Upper lobe of left lung (tissue), 6 donors: ENCODE data around the gene RASA3. TPM values are rescaled to one million over a fixed set of nuclear protein-coding genes. Genes with fewer than 3 reads are reported as not detected.

Experiments
- ATAC-seq, 2 donors: fragments of 200-7000 bp; cut with Tn5 transposase; one replicate each; pipeline ENCODE4 v1.9.1; 2022; ENCODE audit warnings: mild to moderate bottlenecking in 2 of 2, moderate library complexity in 2 of 2; ENCODE audit not compliant: low FRiP score in 2 of 2
- DNase-seq, 2 donors: peaks; one replicate each; pipeline ENCODE4 v3.0.0-alpha.2; 2019 to 2020
- H3K27ac ChIP-seq, 4 donors: fragments of 200-600 bp; sonication (generic); one replicate each; pipeline ENCODE4 v1.5.1; 2016 to 2019
- H3K27me3 ChIP-seq, 4 donors: fragments of 200-600 bp; sonication (generic); one replicate each; pipeline ENCODE4 v1.5.1; 2017 to 2019
- H3K36me3 ChIP-seq, 4 donors: fragments of 200-600 bp; sonication (generic); one replicate each; pipeline ENCODE4 v1.5.1; 2016 to 2019
- H3K4me1 ChIP-seq, 4 donors: fragments of 200-600 bp; sonication (generic); one replicate each; pipeline ENCODE4 v1.5.1; 2018 to 2019
- H3K4me3 ChIP-seq, 4 donors: fragments of 200-600 bp; sonication (generic); one replicate each; pipeline ENCODE4 v1.5.1; 2017 to 2019; ENCODE audit warnings: mild to moderate bottlenecking in 2 of 4, moderate library complexity in 1 of 4
- H3K9me3 ChIP-seq, 4 donors: fragments of 200-600 bp; sonication (generic); one replicate each; pipeline ENCODE4 v1.5.1; 2018 to 2019
- EP300 ChIP-seq, 4 donors: sonication (generic); formaldehyde crosslinking; IDR thresholded peaks; one replicate each; pipeline ENCODE4 v1.5.1; 2017; ENCODE audit warnings: antibody characterized with exemption in 4 of 4, control low read depth in 2 of 4
- POLR2A ChIP-seq, 4 donors: fragments of 450-650 bp; IDR thresholded peaks; one replicate each; pipeline ENCODE4 v1.5.1; 2016 to 2017; ENCODE audit warnings: antibody characterized with exemption in 4 of 4, mild to moderate bottlenecking in 2 of 4
- POLR2AphosphoS5 ChIP-seq, 2 donors: sonication (generic); formaldehyde crosslinking; IDR thresholded peaks; one replicate each; pipeline ENCODE4 v1.5.1; 2017; ENCODE audit warnings: antibody characterized with exemption in 2 of 2
- WGBS, 2 donors: methylation state at CpG; one replicate each; pipeline ENCODE4 v1.1.5; 2017 to 2018; 5-methylcytosine and 5-hydroxymethylcytosine counted together
- total RNA-seq, 6 donors: library from RNA; depleted of rRNA in 4 of 6; stranded (reverse); fragments of >200 nt in 4 of 6; gene quantifications; one replicate each; pipeline versions ENCODE4 v1.1.0 to v1.2.1, GENCODE V29; 2016 to 2021
- TF ChIP-seq, protein P1 (sequence below), 6 experiments: fragments of 450-650 bp in 4 of 6; fragments of 200-600 bp in 2 of 6; sonication (generic) in 2 of 6; IDR thresholded peaks; one replicate each; pipeline ENCODE4 v1.5.1; 2016 to 2019; ENCODE audit warnings: antibody characterized with exemption in 6 of 6
- donor health status: DM: no; HTN: no; CAD: no; lungs with moderate emphysema.
- donor health status: DM: no; HTN: yes; CAD: no; lungs with severe emphysema.

The RASA3 gene
- total RNA-seq, 6 donors from 2014 or later: 11.4 to 52.4 (median 18.4) TPM

DNA sequence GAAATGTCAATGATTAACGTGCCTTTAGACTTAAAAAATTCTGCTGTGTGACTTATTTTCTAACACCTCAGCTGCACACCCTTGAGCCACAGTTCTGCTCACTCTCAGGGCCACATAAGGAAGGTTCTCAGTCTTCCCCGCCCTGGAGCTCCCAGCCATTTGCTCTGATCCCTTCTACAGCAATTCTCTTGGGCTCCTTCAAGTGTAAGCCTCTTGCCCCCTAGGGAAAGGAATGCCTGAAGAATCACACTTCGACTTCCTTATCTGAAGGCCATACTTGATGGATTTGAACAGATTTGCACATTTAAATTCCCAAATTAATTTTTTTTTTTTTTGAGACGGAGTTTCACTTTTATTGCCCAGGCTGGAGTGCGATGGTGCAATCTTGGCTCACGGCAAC, 44.2 kb downstream of the RASA3 start:
- ATAC-seq (no peak), DNase-seq (no peak)
- Histone ChIP-seq H3K27me3 (no peaks in the 10 kb centered on the region), H3K4me1 (no peaks in the 10 kb centered on the region), H3K27ac (no peak overlapping the region), H3K4me3 (no peak overlapping the region), H3K36me3 (no peaks in the 10 kb centered on the region), H3K9me3 (peaks cover 0 to 3% (median 0%) of the 10 kb centered on the region in 4 donors)
- WGBS, 2 donors: 85 to 91% methylated on average over 6 of the region's 6 CpGs
- no peak for TF ChIP-seq EP300 (IDR thresholded peaks at IDR 0.05)
- no peak for TF ChIP-seq POLR2A (IDR thresholded peaks at IDR 0.05)
- TF ChIP-seq, protein P1, sequence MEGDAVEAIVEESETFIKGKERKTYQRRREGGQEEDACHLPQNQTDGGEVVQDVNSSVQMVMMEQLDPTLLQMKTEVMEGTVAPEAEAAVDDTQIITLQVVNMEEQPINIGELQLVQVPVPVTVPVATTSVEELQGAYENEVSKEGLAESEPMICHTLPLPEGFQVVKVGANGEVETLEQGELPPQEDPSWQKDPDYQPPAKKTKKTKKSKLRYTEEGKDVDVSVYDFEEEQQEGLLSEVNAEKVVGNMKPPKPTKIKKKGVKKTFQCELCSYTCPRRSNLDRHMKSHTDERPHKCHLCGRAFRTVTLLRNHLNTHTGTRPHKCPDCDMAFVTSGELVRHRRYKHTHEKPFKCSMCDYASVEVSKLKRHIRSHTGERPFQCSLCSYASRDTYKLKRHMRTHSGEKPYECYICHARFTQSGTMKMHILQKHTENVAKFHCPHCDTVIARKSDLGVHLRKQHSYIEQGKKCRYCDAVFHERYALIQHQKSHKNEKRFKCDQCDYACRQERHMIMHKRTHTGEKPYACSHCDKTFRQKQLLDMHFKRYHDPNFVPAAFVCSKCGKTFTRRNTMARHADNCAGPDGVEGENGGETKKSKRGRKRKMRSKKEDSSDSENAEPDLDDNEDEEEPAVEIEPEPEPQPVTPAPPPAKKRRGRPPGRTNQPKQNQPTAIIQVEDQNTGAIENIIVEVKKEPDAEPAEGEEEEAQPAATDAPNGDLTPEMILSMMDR (IDR thresholded peaks at IDR 0.05): no peak
- TF ChIP-seq POLR2AphosphoS5 (IDR thresholded peaks at IDR 0.05): no peak

- Histone ChIP-seq H3K4me3 (no peak overlapping the region), H3K9me3 (no peaks in the 10 kb centered on the region), H3K36me3 (no peaks in the 10 kb centered on the region), H3K27ac (no peak overlapping the region), H3K4me1 (no peaks in the 10 kb centered on the region), H3K27me3 (no peaks in the 10 kb centered on the region)
- TF ChIP-seq EP300 (IDR thresholded peaks at IDR 0.05) (no peak), POLR2A (IDR thresholded peaks at IDR 0.05) (no peak), POLR2AphosphoS5 (IDR thresholded peaks at IDR 0.05) (no peak)
- TF ChIP-seq, protein P1 (IDR thresholded peaks at IDR 0.05): no peak
- DNase-seq: peak; percentile 10 to 64
- 84 to 93% methylated on average over 13 to 14 of the region's 18 CpGs for WGBS, 2 donors
- ATAC-seq: no peak
These were observed 45.0 kb downstream of the RASA3 start for GRCh38 chr13:114087430-114087829.

- Histone ChIP-seq H3K4me3 (no peak overlapping the region), H3K9me3 (no peaks in the 10 kb centered on the region), H3K36me3 (no peaks in the 10 kb centered on the region), H3K4me1 (peaks cover 0 to 6% (median 1%) of the 10 kb centered on the region in 4 donors), H3K27ac (no peak overlapping the region), H3K27me3 (no peaks in the 10 kb centered on the region)
- 83 to 89% methylated on average over 22 to 23 of the region's 23 CpGs for WGBS, 2 donors
- TF ChIP-seq POLR2AphosphoS5 (IDR thresholded peaks at IDR 0.05) (no peak), POLR2A (IDR thresholded peaks at IDR 0.05) (no peak), EP300 (IDR thresholded peaks at IDR 0.05) (no peak)
- TF ChIP-seq, protein P1 (IDR thresholded peaks at IDR 0.05): no peak
- ATAC-seq (no peak), DNase-seq (peak in 1 of 2 donors; percentile 9)
These were observed 49.4 kb downstream of the RASA3 start for GRCh38 chr13:114082849-114083645.

GRCh38 chr13:114081761-114082681, 50.4 kb downstream of the RASA3 start:
- DNase-seq: peak in 1 of 2 donors; percentile 14
- Histone ChIP-seq H3K27me3 (no peaks in the 10 kb centered on the region), H3K27ac (no peak overlapping the region), H3K36me3 (no peaks in the 10 kb centered on the region), H3K9me3 (no peaks in the 10 kb centered on the region), H3K4me1 (peaks cover 0 to 6% (median 1%) of the 10 kb centered on the region in 4 donors), H3K4me3 (no peak overlapping the region)
- 93 to 94% methylated on average over 18 to 29 of the region's 30 CpGs for WGBS, 2 donors
- TF ChIP-seq POLR2A (IDR thresholded peaks at IDR 0.05) (no peak), POLR2AphosphoS5 (IDR thresholded peaks at IDR 0.05) (no peak), EP300 (IDR thresholded peaks at IDR 0.05) (no peak)
- TF ChIP-seq, protein P1 (IDR thresholded peaks at IDR 0.05): no peak
- peak in 1 of 2 donors; percentile 41 for ATAC-seq
